ENCODE results near the gene THSD4.

DNA sequence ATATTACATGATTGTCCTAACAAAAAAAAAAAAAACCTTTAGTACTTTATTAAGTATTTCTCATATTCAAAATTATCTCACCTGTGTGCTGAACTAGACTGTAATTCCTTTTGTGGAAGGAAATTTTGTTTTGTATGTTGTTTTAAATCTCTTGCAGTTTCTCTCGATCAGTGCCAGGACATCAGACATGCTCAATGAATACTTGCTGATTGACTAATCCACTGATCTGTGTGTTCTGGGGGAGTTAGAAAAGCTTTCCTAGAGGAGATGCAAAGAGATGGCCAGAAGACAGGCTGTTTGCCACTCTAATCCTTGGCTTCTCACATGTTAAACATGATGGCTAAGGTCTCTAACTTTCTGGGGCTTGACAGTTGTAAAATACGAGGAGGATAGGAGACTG, 461.8 kb downstream of the THSD4 start:
- TF ChIP-seq, protein P1, sequence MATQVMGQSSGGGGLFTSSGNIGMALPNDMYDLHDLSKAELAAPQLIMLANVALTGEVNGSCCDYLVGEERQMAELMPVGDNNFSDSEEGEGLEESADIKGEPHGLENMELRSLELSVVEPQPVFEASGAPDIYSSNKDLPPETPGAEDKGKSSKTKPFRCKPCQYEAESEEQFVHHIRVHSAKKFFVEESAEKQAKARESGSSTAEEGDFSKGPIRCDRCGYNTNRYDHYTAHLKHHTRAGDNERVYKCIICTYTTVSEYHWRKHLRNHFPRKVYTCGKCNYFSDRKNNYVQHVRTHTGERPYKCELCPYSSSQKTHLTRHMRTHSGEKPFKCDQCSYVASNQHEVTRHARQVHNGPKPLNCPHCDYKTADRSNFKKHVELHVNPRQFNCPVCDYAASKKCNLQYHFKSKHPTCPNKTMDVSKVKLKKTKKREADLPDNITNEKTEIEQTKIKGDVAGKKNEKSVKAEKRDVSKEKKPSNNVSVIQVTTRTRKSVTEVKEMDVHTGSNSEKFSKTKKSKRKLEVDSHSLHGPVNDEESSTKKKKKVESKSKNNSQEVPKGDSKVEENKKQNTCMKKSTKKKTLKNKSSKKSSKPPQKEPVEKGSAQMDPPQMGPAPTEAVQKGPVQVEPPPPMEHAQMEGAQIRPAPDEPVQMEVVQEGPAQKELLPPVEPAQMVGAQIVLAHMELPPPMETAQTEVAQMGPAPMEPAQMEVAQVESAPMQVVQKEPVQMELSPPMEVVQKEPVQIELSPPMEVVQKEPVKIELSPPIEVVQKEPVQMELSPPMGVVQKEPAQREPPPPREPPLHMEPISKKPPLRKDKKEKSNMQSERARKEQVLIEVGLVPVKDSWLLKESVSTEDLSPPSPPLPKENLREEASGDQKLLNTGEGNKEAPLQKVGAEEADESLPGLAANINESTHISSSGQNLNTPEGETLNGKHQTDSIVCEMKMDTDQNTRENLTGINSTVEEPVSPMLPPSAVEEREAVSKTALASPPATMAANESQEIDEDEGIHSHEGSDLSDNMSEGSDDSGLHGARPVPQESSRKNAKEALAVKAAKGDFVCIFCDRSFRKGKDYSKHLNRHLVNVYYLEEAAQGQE (IDR thresholded peaks at IDR 0.05; ENCODE audit: insufficient read depth in 1 of 2, low read depth in 2 of 2, low read length in 1 of 2): no peak
- TF ChIP-seq, protein P2, sequence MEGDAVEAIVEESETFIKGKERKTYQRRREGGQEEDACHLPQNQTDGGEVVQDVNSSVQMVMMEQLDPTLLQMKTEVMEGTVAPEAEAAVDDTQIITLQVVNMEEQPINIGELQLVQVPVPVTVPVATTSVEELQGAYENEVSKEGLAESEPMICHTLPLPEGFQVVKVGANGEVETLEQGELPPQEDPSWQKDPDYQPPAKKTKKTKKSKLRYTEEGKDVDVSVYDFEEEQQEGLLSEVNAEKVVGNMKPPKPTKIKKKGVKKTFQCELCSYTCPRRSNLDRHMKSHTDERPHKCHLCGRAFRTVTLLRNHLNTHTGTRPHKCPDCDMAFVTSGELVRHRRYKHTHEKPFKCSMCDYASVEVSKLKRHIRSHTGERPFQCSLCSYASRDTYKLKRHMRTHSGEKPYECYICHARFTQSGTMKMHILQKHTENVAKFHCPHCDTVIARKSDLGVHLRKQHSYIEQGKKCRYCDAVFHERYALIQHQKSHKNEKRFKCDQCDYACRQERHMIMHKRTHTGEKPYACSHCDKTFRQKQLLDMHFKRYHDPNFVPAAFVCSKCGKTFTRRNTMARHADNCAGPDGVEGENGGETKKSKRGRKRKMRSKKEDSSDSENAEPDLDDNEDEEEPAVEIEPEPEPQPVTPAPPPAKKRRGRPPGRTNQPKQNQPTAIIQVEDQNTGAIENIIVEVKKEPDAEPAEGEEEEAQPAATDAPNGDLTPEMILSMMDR (IDR thresholded peaks at IDR 0.05): no peak
- TF ChIP-seq POLR2AphosphoS5 (IDR thresholded peaks at IDR 0.05; ENCODE audit: low read depth, low read length) (no peak), TCF7L2 (IDR thresholded peaks at IDR 0.05; ENCODE audit: low read depth, low read length) (no peak)
